Nephron (organoid): ENCODE measurements around the gene BICRAL.

Experiments
- H3K27ac Mint-ChIP-seq, 3 experiments: 2 replicates each; pipeline ENCODE4 v1.8.0; 2020; ENCODE audit warnings: mixed read lengths in 3 of 3, mild to moderate bottlenecking in 2 of 3, moderate library complexity in 1 of 3
- H3K27me3 Mint-ChIP-seq: 2 replicates; pipeline ENCODE4 v1.8.0; 2021; ENCODE audit warnings: low read depth, mild to moderate bottlenecking, moderate library complexity, mixed read lengths
- H3K36me3 Mint-ChIP-seq: 2 replicates; pipeline ENCODE4 v1.8.0; 2020; ENCODE audit warnings: low read depth, mixed read lengths
- H3K4me1 Mint-ChIP-seq: 2 replicates; pipeline ENCODE4 v1.8.0; 2020; ENCODE audit warnings: mixed read lengths
- H3K4me3 Mint-ChIP-seq, 3 experiments: 2 replicates each; pipeline ENCODE4 v1.8.0; 2020; ENCODE audit warnings: mild to moderate bottlenecking in 3 of 3, mixed read lengths in 3 of 3, moderate library complexity in 2 of 3
- H3K9me3 Mint-ChIP-seq: 2 replicates; pipeline ENCODE4 v1.8.0; 2020; ENCODE audit warnings: mixed read lengths
- CTCF ChIP-seq, 3 experiments: fragments of 200-600 bp; sonication (generic); IDR thresholded peaks; one replicate each; pipeline ENCODE4 v1.5.0; 2021; ENCODE audit warnings: antibody characterized with exemption in 3 of 3; ENCODE audit not compliant: unreplicated experiment in 3 of 3

BICRAL gene

GRCh38 chr6:42904467-42904866 lies 122.6 kb downstream of the BICRAL start:
- peaks cover 3% of the 10 kb centered on the region for H3K27me3 Mint-ChIP-seq
- H3K27ac Mint-ChIP-seq: peak overlapping the region in 2 of 3 experiments; percentile 90 to 92

GRCh38 chr6:42907336-42907735 lies 125.5 kb downstream of the BICRAL start:
- no peak overlapping the region for H3K4me3 Mint-ChIP-seq
- no peak for TF ChIP-seq CTCF (IDR thresholded peaks at IDR 0.05; ENCODE audit: unreplicated experiment in 3 of 3)
- peaks cover 45% of the 10 kb centered on the region for H3K4me1 Mint-ChIP-seq
- no peaks in the 10 kb centered on the region for H3K9me3 Mint-ChIP-seq
- H3K27me3 Mint-ChIP-seq: peaks cover 7% of the 10 kb centered on the region
- peak overlapping the region; percentile 82 to 94 (median 90) for H3K27ac Mint-ChIP-seq
- no peaks in the 10 kb centered on the region for H3K36me3 Mint-ChIP-seq

More at GRCh38 chr6:42904467-42904866, 122.6 kb downstream of the BICRAL start:
- H3K9me3 Mint-ChIP-seq: no peaks in the 10 kb centered on the region
- no peak for TF ChIP-seq CTCF (IDR thresholded peaks at IDR 0.05; ENCODE audit: unreplicated experiment in 3 of 3)
- H3K36me3 Mint-ChIP-seq: no peaks in the 10 kb centered on the region
- H3K4me3 Mint-ChIP-seq: no peak overlapping the region
- peaks cover 67% of the 10 kb centered on the region for H3K4me1 Mint-ChIP-seq

- no peak for TF ChIP-seq CTCF (IDR thresholded peaks at IDR 0.05; ENCODE audit: unreplicated experiment in 3 of 3)
- H3K4me1 Mint-ChIP-seq: peaks cover 33% of the 10 kb centered on the region
- H3K4me3 Mint-ChIP-seq: no peak overlapping the region
- H3K9me3 Mint-ChIP-seq: no peaks in the 10 kb centered on the region
- no peaks in the 10 kb centered on the region for H3K36me3 Mint-ChIP-seq
- peaks cover 12% of the 10 kb centered on the region for H3K27me3 Mint-ChIP-seq
- no peak overlapping the region for H3K27ac Mint-ChIP-seq
Observed at GRCh38 chr6:42909835-42910234, 128.0 kb downstream of the BICRAL start.

GRCh38 chr6:42911171-42912021 lies 129.5 kb downstream of the BICRAL start:
- H3K4me1 Mint-ChIP-seq: peaks cover 19% of the 10 kb centered on the region
- H3K36me3 Mint-ChIP-seq: no peaks in the 10 kb centered on the region
- H3K27ac Mint-ChIP-seq: peak overlapping the region; percentile 83 to 88 (median 84)
- H3K9me3 Mint-ChIP-seq: no peaks in the 10 kb centered on the region
- peak overlapping the region; percentile 76 to 81 (median 78) for H3K4me3 Mint-ChIP-seq
- peaks cover 9% of the 10 kb centered on the region for H3K27me3 Mint-ChIP-seq
- no peak for TF ChIP-seq CTCF (IDR thresholded peaks at IDR 0.05; ENCODE audit: unreplicated experiment in 3 of 3)

GRCh38 chr6:42914546-42914945 lies 132.7 kb downstream of the BICRAL start:
- H3K27ac Mint-ChIP-seq: no peak overlapping the region
- H3K27me3 Mint-ChIP-seq: peaks cover 9% of the 10 kb centered on the region
- no peaks in the 10 kb centered on the region for H3K36me3 Mint-ChIP-seq
- H3K9me3 Mint-ChIP-seq: no peaks in the 10 kb centered on the region
- no peak for TF ChIP-seq CTCF (IDR thresholded peaks at IDR 0.05; ENCODE audit: unreplicated experiment in 3 of 3)
- H3K4me1 Mint-ChIP-seq: peaks cover 6% of the 10 kb centered on the region
- no peak overlapping the region for H3K4me3 Mint-ChIP-seq

- no peak for TF ChIP-seq CTCF (IDR thresholded peaks at IDR 0.05; ENCODE audit: unreplicated experiment in 3 of 3)
- no peak within 1 kb of the TSS for H3K27ac Mint-ChIP-seq
- H3K27me3 Mint-ChIP-seq: peaks cover 9% of the 10 kb centered on the region
- peaks cover 6% of the 10 kb centered on the region for H3K4me1 Mint-ChIP-seq
- H3K9me3 Mint-ChIP-seq: no peaks in the 10 kb centered on the region
- H3K4me3 Mint-ChIP-seq: no peak within 1 kb of the TSS
- H3K36me3 Mint-ChIP-seq: no peaks in the 10 kb centered on the region
Observed at GRCh38 chr6:42915732-42916131, 133.9 kb downstream of the BICRAL start, which contains the start of gene PTCRA. Gene PTCRA, plus strand, starts transcription at chr6:42916053. Its CDS starts 17 bp downstream, at chr6:42916070.
